HG02759 (cell line): ENCODE data around the gene PGA4.
"Not testable (repeated sequence)": the region's sequence is repeated elsewhere in the genome, so short reads cannot be mapped to it uniquely, and the experiment has no call there.

Experiments
- ATAC-seq: cut with Tn5 transposase; IDR thresholded peaks from one replicate; pipeline ENCODE4 v1.9.1; 2021; ENCODE audit warnings: mild to moderate bottlenecking, moderate library complexity; ENCODE audit not compliant: unreplicated experiment

The PGA4 gene

DNA sequence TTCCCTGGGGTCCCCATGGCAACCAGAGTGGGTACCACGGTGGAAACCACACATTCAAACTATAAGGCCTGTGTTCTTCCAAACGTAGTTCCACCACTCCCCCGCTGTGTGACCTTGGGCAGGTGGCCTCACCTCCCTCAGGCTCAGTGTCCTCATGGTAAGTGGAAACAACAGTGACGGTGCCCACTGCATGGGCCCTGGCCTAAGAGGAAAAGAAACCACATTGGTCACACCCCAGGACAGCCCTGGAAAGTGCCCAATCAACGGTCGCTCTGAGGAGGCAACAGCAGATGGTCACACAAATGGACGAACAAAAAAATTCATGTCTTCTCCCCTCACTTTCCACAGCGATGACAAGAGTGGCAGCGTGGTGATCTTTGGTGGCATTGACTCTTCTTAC lies 25.9 kb downstream of the PGA4 start:
- ATAC-seq, result not testable (repeated sequence)

GRCh38 chr11:61249201-61249600 lies 27.1 kb downstream of the PGA4 start:
- ATAC-seq, result not testable (repeated sequence)

GRCh38 chr11:61250796-61251765 lies 28.9 kb downstream of the PGA4 start:
- not testable (repeated sequence) for ATAC-seq

DNA sequence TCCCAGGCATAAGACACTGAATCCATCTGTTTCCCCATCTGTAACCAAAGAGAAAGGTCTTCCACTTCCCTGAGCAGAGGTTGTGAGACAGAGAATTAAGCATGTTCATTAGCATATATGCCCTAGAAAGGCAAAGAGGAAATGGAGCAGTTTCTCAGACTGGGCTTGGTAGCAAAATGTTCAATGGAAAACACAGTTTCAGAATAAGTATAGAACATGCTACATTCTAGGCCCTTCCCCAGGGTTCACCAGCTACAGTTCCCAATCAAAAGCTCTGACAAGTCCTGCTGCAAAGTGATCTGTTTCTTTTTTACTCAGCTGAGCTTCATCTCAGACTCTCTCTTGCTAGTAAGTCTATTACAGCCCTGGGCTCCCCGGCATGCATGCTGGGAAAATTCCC lies 30.2 kb downstream of the PGA4 start:
- ATAC-seq, result not testable (repeated sequence)

DNA sequence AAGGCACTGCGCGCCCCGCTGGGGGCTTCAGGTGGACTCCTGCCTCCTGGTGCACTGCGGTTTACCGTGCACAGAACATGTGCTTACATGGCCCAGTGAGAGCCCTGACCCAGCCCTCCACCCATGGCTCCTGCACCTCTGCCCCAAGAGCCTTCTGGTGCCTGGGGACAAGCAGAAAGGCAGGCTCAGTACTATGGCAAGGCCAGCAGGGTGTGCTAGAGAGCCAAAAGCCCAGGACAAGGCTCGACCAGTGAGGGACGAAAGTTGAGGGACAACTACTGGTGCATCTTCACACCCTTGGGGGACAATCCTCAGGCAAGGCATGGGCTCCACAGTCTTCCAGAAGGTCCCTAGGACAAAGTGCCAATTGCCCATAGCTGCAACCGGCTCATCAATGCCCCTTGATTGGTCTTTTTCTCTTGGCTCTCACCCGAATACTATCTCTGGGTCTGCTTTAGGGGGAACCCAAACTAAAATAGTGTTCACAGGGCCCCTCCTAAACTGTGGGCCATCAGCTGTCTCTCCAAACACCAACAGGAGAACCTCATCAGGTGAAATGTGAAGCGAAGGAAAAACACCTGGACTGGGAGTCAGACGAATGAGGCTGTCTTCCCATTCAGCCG lies 32.4 kb downstream of the PGA4 start:
- ATAC-seq, result peak; percentile 63

GRCh38 chr11:61256710-61257482 lies 34.7 kb downstream of the PGA4 start:
- ATAC-seq, result no peak

- ATAC-seq, result no peak
Observed at GRCh38 chr11:61258546-61258945, 36.4 kb downstream of the PGA4 start.

- ATAC-seq, result no peak
Observed at GRCh38 chr11:61259363-61259762, 37.2 kb downstream of the PGA4 start.

DNA sequence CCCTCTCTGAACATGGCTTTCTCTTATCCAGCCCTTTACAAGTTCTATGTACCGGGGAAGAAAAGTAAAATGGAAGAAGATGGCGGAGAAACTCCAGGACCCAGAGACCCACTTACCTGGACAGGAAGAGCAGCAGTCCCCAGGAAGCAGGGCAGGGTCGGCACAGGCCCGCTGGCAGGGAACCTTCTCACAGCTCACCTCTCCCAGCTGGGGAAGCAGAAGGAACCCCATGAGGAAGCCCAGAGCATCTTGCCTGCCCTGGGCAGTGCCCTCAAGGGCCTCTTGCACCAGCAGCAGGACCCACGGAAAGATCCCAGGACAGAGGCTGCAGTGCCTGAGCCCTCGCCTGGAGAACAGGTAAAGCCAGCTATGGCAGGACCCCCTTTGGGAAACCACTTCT lies 42.2 kb downstream of the PGA4 start:
- no peak for ATAC-seq

DNA sequence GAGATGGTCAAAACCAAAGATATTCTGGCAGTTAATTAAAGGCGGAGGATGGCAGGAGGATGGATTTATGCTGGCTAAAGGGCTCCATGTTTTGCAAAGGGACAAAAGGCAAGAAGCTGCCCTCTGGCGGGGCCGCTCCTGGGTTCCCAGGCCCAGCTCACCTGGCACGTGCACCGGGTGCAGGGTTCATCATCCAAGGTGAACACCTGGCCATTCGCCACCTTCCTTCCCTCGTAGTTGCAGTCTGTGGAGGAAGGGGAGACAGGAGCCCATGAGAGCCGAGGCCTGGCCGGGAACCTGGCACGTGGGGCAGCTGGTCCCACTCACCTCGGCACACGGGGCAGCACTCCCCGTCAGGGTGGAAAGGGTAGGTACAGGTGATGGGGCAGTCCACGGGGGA lies 42.6 kb downstream of the PGA4 start:
- ATAC-seq, result no peak

DNA sequence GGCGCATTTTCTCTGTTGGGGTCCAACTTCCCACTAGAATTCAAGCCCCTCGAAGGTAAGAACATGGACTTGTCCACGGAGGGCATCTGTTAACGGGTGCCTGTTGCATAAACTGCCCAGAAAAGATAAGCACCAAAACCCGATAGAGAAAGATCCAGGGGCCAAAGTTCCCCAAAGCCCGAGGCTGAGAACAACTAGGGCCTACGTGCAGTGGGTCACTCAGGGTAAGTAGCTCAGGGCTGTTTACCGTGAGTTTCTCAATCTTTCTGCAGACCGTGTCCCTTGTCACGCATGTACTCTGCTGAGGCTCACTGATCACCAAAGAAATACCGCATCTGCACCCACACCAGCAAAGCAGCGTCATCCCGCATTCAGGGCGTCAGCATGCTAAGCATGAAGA lies 43.2 kb downstream of the PGA4 start:
- no peak for ATAC-seq

- no peak for ATAC-seq
Observed at GRCh38 chr11:61266602-61267001, 44.5 kb downstream of the PGA4 start.

- ATAC-seq, result no peak
Observed at GRCh38 chr11:61267437-61267841, 45.3 kb downstream of the PGA4 start.

DNA sequence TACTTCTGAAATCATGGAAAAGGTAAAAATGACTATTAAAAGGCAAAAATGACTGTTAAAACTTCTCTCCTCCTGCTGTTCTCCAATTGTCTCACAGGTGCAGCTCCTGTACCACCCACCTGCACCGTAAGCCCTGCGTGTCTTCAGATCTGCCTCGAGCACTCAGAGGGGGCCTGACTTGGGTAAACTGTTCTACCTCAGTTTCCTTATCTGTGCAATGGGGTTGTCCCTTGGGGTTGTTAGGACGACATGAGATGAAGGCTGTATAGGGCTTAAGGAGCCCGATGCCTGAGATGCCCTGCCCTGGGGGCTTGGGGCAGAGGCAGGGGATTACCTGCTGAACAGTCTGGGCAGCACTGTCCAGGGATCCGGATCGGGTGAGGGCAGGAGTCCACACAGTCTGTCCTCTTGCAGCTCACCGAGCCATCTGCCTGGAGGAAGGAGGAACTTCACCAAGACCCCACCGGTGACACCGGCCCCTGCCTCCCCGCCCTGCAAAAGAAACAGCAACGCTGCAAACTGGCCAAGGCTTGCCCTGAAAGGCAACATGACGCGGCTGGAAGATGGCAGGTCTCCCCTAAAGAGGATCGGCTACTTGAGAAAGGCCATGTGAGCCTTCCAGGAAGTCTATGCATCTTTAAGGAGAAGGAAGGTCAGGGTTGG lies 46.6 kb downstream of the PGA4 start:
- ATAC-seq, result no peak

- ATAC-seq, result no peak
Observed at GRCh38 chr11:61270354-61271076, 48.4 kb downstream of the PGA4 start.

GRCh38 chr11:61272731-61273130 lies 50.6 kb downstream of the PGA4 start:
- no peak for ATAC-seq

DNA sequence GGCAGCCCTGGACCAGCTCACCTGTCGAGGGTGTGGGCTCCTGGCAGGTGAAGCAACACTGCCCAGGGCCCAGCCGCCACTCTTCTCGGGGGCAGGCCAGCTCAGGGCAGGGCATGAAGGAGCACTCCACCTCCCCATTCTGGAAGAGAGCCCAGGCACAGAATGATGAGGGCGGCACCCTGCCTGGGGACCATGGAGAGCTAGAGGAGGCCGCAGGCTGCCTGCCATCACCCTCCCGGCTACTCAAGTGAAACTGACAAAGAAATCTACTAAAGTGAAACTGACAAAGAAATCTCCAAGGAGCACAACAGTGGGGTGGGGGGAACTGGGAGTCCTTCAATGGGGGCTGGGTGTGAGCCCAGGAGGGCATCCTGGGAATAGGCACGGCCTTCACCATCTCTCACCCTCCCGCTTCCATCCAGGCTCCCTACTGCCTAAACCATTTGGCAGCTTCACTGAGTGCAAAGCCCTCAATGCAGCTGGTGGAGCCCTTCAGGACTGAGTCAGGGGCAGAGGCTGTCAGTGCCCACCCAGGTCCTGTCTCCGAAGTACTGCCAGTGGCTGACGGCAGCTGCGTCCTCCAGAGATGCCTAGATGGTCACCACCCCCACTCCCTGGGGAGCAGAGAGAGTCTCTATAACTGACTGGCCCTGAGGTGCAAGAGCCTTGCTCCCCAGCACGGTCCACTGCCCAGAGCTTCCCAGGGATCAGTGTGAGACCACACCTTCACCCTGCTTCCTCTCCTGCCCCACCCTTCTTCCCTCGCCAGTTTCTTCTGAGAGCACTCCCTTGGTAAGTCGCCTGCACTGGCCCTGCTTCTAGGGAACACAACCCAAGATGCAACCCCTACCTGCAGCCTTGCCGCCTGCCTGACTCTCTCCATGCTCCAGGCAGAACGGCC lies 51.3 kb downstream of the PGA4 start:
- ATAC-seq, result no peak

DNA sequence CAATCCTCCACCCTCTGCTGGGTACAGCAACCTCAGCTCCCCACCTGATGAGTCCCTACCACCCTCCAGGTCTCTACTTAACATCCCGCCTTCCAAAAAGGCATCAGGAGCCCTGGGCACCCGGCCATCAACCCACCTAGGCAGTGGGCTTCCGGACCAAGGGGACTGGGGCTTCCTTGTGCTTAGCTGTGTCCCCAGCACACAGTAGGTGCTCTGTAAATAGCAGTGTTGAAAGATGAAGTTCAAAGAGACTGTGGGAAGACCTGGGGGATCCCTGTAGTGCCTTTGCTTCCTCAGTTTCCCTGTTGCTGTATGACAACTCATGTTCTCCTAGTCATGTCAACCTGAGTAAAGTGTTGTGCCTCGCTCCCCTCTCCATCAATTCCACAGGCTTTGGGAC lies 51.9 kb downstream of the PGA4 start:
- no peak for ATAC-seq

DNA sequence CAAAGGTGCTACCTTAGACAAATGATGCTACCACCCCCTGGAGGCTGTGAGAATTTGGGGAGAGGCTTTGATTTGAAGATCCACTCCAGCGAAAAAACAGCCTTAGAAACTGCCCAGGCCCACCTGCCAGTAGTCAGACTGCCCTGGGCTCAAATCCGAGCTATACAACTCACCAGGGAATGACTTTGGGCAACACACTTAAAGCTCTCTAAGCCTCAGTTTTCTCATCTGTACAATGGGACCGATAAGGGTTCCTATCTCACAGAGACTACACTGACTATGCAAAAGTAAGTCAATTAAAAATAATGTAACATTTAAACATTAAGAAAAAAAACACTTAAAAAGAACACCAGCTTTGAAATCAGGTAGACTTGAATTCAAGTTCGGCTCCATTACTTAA lies 53.0 kb downstream of the PGA4 start:
- ATAC-seq, result no peak
